Measurements from ENCODE around the gene KLHL26. TPM values are rescaled to one million over a fixed set of nuclear protein-coding genes. Genes with fewer than 3 reads are reported as not detected.
A peak's percentile ranks its signal among the peaks of the same experiment; 100 is the strongest.
"Not testable (repeated sequence)": the region's sequence is repeated elsewhere in the genome, so short reads cannot be mapped to it uniquely, and the experiment has no call there.

KLHL26 gene
- 10 to 100 TPM; 12.8 to 15.8 TPM for total RNA-seq

- H3K9me3 Mint-ChIP-seq (ENCODE audit: low read depth) = no peaks in the 10 kb centered on the region
- H3K27me3 Mint-ChIP-seq = peaks cover 7% of the 10 kb centered on the region
- H3K27ac Mint-ChIP-seq = peak within 1 kb of the TSS; percentile 90
- H3K36me3 Mint-ChIP-seq = peaks cover 2% of the 10 kb centered on the region
- peak within 1 kb of the TSS; percentile 83 for H3K4me3 Mint-ChIP-seq
- ATAC-seq (no peak), DNase-seq (peak; percentile 44)
- peaks cover 19% of the 10 kb centered on the region for H3K4me1 Mint-ChIP-seq
- CTCF ChIA-PET = no interaction called here
These were observed at the start of gene KLHL26 for GRCh38 chr19:18636969-18637629. KLHL26 (plus strand) TSS chr19:18637028; CDS start chr19:18637055, 27 bp downstream.

GRCh38 chr19:18587561-18587960 lies 49.3 kb upstream of the KLHL26 start:
- ATAC-seq = no peak
- peak overlapping the region; percentile 77 for H3K4me3 Mint-ChIP-seq
- H3K4me1 Mint-ChIP-seq = peaks cover 44% of the 10 kb centered on the region
- H3K9me3 Mint-ChIP-seq (ENCODE audit: low read depth) = no peaks in the 10 kb centered on the region
- no peak for DNase-seq
- H3K36me3 Mint-ChIP-seq = peaks cover 3% of the 10 kb centered on the region
- no peaks in the 10 kb centered on the region for H3K27me3 Mint-ChIP-seq
- H3K27ac Mint-ChIP-seq = peak overlapping the region; percentile 94
- CTCF ChIA-PET = interaction anchor here (0.6 to 5.4 kb wide), 19 partner anchors 11 to 260 kb away, joined by 3 to 67 read pairs (median 10); partner anchors contain the start of genes CRTC1, ELL, FKBP8 and KXD1

- Mint-ChIP-seq H3K36me3 (peaks cover 3% of the 10 kb centered on the region), H3K9me3 (ENCODE audit: low read depth) (no peaks in the 10 kb centered on the region), H3K27me3 (no peaks in the 10 kb centered on the region), H3K4me1 (peaks cover 44% of the 10 kb centered on the region), H3K27ac (peak overlapping the region; percentile 94), H3K4me3 (peak overlapping the region; percentile 77)
- ATAC-seq = no peak
- CTCF ChIA-PET = interaction anchor here (0.6 to 5.4 kb wide), 26 partner anchors 10 to 331 kb away, joined by 3 to 67 read pairs (median 8); partner anchors contain the start of genes COPE, CRTC1, DDX49 and ELL
- DNase-seq = no peak
These were observed 48.7 kb upstream of the KLHL26 start for GRCh38 chr19:18587962-18588610.

GRCh38 chr19:18588611-18589379 lies 48.0 kb upstream of the KLHL26 start, which contains the start of gene REX1BD:
REX1BD (plus strand) TSS chr19:18588798; CDS start chr19:18588802, 4 bp downstream.
- peak; percentile 82 for ATAC-seq
- peak within 1 kb of the TSS; percentile 77 for H3K4me3 Mint-ChIP-seq
- H3K9me3 Mint-ChIP-seq (ENCODE audit: low read depth) = no peaks in the 10 kb centered on the region
- H3K27ac Mint-ChIP-seq = peak within 1 kb of the TSS; percentile 94
- no peaks in the 10 kb centered on the region for H3K27me3 Mint-ChIP-seq
- peak; percentile 91 for DNase-seq
- peaks cover 47% of the 10 kb centered on the region for H3K4me1 Mint-ChIP-seq
- peaks cover 3% of the 10 kb centered on the region for H3K36me3 Mint-ChIP-seq
- CTCF ChIA-PET = interaction anchor here (0.6 to 5.4 kb wide), 42 partner anchors 9 to 1122 kb away, joined by 3 to 67 read pairs (median 4); partner anchors contain the start of genes COPE, DDX49, ELL and FKBP8

- H3K4me3 Mint-ChIP-seq = peak overlapping the region; percentile 77
- ATAC-seq (peak; percentile 67), DNase-seq (peak; percentile 87)
- peaks cover 46% of the 10 kb centered on the region for H3K4me1 Mint-ChIP-seq
- H3K27ac Mint-ChIP-seq = peak overlapping the region; percentile 94
- peaks cover under 1% of the 10 kb centered on the region for H3K27me3 Mint-ChIP-seq
- H3K9me3 Mint-ChIP-seq (ENCODE audit: low read depth) = no peaks in the 10 kb centered on the region
- peaks cover 3% of the 10 kb centered on the region for H3K36me3 Mint-ChIP-seq
- CTCF ChIA-PET = interaction anchor here (0.7 to 5.4 kb wide), 39 partner anchors 8 to 901 kb away, joined by 3 to 67 read pairs (median 5); partner anchors contain the start of genes COPE, DDX49, ELL and FKBP8
These were observed 47.2 kb upstream of the KLHL26 start for GRCh38 chr19:18589380-18590272.

GRCh38 chr19:18590273-18591272 lies 46.3 kb upstream of the KLHL26 start:
- Mint-ChIP-seq H3K9me3 (ENCODE audit: low read depth) (no peaks in the 10 kb centered on the region), H3K27me3 (peaks cover 5% of the 10 kb centered on the region), H3K4me1 (peaks cover 45% of the 10 kb centered on the region), H3K36me3 (peaks cover 3% of the 10 kb centered on the region), H3K4me3 (peak overlapping the region; percentile 77), H3K27ac (peak overlapping the region; percentile 28)
- DNase-seq = no peak
- no peak for ATAC-seq
- CTCF ChIA-PET = interaction anchor here (0.9 to 3.1 kb wide), 10 partner anchors 32 to 900 kb away, joined by 3 to 24 read pairs (median 8); partner anchors contain the start of genes FKBP8 and KXD1

GRCh38 chr19:18591735-18592385 lies 45.0 kb upstream of the KLHL26 start:
- Mint-ChIP-seq H3K27ac (no peak overlapping the region), H3K4me3 (no peak overlapping the region), H3K36me3 (peaks cover 3% of the 10 kb centered on the region), H3K4me1 (peaks cover 34% of the 10 kb centered on the region), H3K9me3 (ENCODE audit: low read depth) (no peaks in the 10 kb centered on the region), H3K27me3 (peaks cover 7% of the 10 kb centered on the region)
- CTCF ChIA-PET = interaction anchor here (1.0 to 1.6 kb wide), 3 partner anchors 48 to 264 kb away, joined by 3 to 7 read pairs (median 3); no protein-coding TSS in a partner anchor
- no peak for ATAC-seq
- DNase-seq = no peak

GRCh38 chr19:18592732-18593131 lies 44.1 kb upstream of the KLHL26 start:
- not testable (repeated sequence) for H3K27me3 Mint-ChIP-seq

GRCh38 chr19:18593367-18594095 lies 43.3 kb upstream of the KLHL26 start:
- ATAC-seq = no peak
- peaks cover 3% of the 10 kb centered on the region for H3K36me3 Mint-ChIP-seq
- peak overlapping the region; percentile 3 for H3K27ac Mint-ChIP-seq

More at GRCh38 chr19:18592732-18593131, 44.1 kb upstream of the KLHL26 start:
- peaks cover 31% of the 10 kb centered on the region for H3K4me1 Mint-ChIP-seq
- H3K4me3 Mint-ChIP-seq; H3K36me3 Mint-ChIP-seq; DNase-seq; H3K27ac Mint-ChIP-seq; H3K9me3 Mint-ChIP-seq (ENCODE audit: low read depth); ATAC-seq: not testable (repeated sequence)
- CTCF ChIA-PET = interaction anchor here (1.0 to 2.7 kb wide), 9 partner anchors 8 to 263 kb away, joined by 3 to 11 read pairs (median 4); partner anchors contain the start of genes KXD1 and UBA52

GRCh38 chr19:18594096-18594823 lies 42.6 kb upstream of the KLHL26 start:
- Mint-ChIP-seq H3K4me3 (peak overlapping the region; percentile 50), H3K27me3 (peaks cover 7% of the 10 kb centered on the region), H3K27ac (no peak overlapping the region), H3K4me1 (peaks cover 24% of the 10 kb centered on the region), H3K9me3 (ENCODE audit: low read depth) (no peaks in the 10 kb centered on the region), H3K36me3 (peaks cover 3% of the 10 kb centered on the region)
- CTCF ChIA-PET = interaction anchor here (0.6 to 2.7 kb wide), 20 partner anchors 8 to 438 kb away, joined by 3 to 11 read pairs (median 4); partner anchors contain the start of genes COPE, DDX49, FKBP8 and KXD1
- peak; percentile 72 for ATAC-seq
- peak; percentile 71 for DNase-seq

More at GRCh38 chr19:18593367-18594095, 43.3 kb upstream of the KLHL26 start:
- Mint-ChIP-seq H3K9me3 (ENCODE audit: low read depth) (no peaks in the 10 kb centered on the region), H3K4me1 (peaks cover 24% of the 10 kb centered on the region), H3K27me3 (peaks cover 7% of the 10 kb centered on the region), H3K4me3 (no peak overlapping the region)
- CTCF ChIA-PET = interaction anchor here (0.6 to 2.7 kb wide), 24 partner anchors 7 to 439 kb away, joined by 3 to 11 read pairs (median 4); partner anchors contain the start of genes COPE, DDX49, FKBP8 and KXD1
- DNase-seq = no peak
